HTR-8/SVneo (cell line): ENCODE results near the gene EXTL1.

Source experiments
- DNase-seq: peaks from one replicate; pipeline ENCODE4 v3.0.0; 2011; ENCODE audit warnings: low spot score, mixed read lengths; ENCODE audit not compliant: insufficient read length
- FAIRE-seq: peaks from 2 replicates; lab custom pipeline; 2011; peaks lifted over from hg19 to GRCh38; lab: Jason Lieb, UNC

The EXTL1 gene

GRCh38 chr1:26020941-26021646 is 481 bp upstream of the EXTL1 start:
- no peak for FAIRE-seq
- DNase-seq: no peak

- FAIRE-seq (no peak), DNase-seq (no peak)
These were observed 817 bp downstream of the EXTL1 start for GRCh38 chr1:26022404-26022779.

DNA sequence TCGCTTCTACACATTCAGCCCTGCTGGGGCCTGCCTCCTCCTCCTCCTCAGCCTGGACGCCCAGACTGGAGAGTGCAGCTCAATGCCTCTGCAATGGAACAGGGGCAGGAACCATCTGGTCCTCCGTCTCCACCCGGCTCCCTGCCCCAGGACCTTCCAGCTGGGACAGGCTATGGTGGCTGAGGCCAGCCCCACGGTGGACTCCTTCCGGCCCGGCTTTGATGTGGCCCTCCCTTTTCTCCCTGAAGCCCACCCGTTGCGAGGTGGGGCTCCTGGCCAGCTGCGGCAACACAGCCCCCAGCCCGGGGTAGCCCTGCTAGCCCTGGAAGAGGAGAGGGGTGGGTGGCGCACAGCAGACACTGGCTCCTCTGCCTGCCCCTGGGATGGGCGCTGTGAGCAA is 1.4 kb downstream of the EXTL1 start:
- FAIRE-seq: no peak
- no peak for DNase-seq

DNA sequence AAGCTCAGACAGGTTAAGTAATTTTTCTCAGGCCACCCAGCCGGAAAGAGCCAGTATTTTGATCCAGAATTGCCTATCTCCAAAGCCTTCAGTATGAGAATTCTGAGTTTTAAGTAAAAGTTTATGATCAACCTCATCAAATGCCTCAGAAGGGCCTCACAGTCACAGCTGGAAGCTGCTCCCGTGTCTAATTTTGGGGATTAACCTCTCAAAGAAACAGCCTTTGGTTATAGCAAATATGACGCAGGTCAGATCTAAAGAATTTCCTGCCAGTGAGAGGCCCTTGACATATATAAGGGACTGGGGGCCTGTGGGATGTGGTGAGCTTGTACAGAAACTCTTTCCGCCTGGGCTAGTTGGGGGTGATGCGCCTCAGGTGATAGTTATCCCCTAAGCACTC is 2.3 kb downstream of the EXTL1 start:
- no peak for DNase-seq
- FAIRE-seq: no peak

DNA sequence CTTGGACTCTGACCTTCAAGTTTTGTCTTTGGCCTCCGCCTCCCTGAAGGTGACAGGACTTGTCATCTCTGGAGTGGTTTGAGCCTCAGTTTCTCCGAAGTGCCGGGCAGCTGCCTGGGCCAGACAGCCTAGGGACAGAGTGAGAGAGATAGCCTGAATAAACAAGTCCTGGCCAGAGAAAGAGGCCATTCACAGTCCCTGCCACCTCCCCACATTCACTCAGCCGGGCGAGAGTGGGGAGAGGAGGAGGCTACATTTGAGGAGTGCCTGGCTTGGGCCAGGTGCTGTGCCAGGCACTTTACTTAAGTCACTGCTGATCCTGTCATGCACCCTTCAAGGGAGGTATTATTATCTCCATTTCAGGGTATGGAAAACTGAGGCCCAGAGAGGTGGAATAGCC is 3.5 kb downstream of the EXTL1 start:
- DNase-seq (no peak), FAIRE-seq (no peak)

GRCh38 chr1:26025517-26025916 is 3.9 kb downstream of the EXTL1 start:
- no peak for FAIRE-seq
- no peak for DNase-seq

DNA sequence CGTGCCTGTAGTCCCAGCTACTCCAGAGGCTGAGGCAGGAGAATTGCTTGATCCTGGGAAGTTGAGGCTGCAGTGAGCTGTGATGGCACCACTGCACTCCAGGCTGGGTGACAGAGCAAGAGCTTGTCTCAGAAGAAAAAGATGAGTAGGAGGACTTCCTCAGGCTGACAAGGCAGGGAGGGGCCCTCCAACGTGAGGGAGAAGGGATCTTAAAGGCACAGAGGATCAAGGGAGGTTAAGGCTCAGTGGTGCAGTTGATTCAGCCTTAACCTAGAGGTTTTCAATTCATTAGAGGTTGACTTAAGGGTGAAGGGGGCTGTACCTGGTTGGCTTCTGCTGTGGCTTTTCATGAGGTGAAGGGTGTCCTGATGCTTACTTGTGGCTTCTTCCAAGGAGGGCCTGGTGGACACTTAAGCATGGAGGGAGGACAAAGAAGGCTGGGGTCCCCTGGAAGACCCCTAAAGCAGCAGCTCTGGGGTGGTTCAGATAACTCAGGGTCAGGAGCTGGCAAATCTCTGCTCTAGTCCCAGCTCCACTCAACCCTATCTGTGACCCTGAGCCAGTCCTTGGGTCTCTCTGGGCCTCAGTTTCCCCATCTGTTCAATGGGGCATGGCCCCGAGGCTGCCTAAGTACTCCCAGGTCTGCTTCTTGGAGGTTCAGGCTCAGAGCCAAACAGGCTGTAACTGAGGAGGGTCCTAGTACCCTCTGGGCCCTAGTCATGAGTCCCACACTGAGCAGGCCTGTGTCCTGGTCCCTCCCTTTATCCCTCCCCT is 6.3 kb downstream of the EXTL1 start:
- FAIRE-seq (no peak), DNase-seq (no peak)

DNA sequence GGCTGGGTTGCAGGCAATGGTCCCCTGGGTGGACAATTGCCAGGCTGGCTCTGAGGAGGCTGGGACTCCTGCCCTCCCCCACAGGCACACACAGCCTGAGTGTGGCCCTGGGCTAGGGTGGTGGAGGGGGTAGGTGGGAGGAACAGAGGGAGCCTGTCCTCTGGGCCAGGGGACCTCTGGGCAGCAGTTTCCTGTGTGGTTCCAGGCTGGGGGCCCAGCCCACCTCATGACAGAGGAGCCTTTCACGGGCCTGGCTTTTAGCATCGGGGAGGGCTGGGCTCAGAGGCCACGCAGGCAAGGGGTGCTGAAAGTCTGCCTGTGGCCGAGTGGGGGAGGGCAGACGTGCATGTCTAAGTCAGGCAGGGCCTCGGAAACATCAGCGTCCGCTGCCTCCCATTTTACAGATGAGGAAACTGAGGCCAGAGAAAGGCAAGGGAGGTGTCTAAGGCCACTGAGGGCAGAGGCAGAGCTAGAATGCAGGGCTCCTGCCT is 7.0 kb downstream of the EXTL1 start:
- FAIRE-seq: no peak
- no peak for DNase-seq

DNA sequence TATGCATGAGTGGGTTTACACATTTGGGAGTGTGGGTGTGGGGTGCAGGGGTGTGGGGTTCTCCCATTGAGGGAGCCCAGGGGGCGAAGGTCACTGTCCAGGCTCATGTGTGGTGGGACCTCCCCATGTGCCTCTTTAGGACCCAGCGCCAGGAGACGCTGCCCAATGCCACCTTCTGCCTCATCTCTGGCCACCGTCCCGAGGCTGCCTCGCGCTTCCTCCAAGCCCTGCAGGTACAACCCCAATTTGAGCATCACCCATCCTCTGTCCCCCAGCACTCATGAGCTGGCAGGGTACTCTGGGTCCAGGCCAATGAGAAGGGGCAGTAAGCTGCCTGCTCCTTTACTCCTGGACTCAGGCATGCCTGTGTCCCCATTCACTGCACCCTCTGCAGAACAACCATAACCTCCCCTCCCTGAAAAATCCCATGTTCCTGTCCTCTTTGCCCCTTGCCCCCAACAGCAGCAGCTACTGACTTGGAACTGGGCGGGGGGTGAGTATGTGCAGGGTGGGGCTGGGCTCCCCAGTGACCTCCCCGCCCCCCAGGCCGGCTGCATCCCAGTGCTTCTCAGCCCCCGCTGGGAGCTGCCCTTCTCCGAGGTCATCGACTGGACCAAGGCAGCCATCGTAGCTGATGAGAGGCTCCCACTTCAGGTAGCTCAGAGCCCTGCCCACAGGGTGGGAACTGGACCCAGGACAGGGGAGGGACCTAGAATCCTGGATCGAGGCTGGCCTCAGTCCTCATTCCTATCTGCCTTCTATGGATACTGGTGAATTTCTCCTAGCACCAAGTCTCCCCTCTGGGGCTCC is 7.7 kb downstream of the EXTL1 start:
- FAIRE-seq (no peak), DNase-seq (no peak)

DNA sequence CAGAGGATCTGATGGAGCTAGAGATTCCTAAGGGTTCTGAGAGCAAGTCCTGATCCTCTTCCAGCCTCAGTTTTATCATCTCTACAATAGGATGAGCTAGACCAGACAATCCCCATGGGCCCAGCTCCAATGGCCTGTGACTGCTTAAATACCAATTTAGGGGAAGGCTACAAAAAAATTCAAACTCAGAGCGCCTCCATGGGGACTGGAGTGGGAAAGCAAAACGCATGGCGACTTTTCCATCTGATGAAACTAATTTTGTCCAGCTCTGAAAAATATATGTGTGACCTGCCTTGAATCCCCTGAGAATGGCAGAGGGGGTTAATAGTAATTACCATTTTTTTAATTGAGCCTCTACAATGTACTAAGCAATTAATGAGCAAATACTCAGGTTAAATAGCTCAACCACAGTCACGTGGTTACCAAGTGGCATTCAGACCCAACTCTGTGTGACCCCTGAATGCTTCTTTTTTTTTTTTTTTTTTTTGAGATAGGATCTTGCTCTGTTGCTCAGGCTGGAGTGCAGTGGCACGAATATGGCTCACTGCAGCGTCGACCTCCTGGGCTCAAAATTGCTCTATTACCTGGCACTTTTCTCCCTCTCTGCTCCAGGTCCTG is 8.4 kb downstream of the EXTL1 start:
- no peak for DNase-seq
- FAIRE-seq: no peak

- FAIRE-seq: no peak
- no peak for DNase-seq
These were observed 9.6 kb downstream of the EXTL1 start for GRCh38 chr1:26031196-26031595.

GRCh38 chr1:26031611-26032220 is 10.1 kb downstream of the EXTL1 start:
- DNase-seq (no peak), FAIRE-seq (no peak)

- FAIRE-seq: no peak
These were observed 11.2 kb downstream of the EXTL1 start for GRCh38 chr1:26032656-26033357.

DNA sequence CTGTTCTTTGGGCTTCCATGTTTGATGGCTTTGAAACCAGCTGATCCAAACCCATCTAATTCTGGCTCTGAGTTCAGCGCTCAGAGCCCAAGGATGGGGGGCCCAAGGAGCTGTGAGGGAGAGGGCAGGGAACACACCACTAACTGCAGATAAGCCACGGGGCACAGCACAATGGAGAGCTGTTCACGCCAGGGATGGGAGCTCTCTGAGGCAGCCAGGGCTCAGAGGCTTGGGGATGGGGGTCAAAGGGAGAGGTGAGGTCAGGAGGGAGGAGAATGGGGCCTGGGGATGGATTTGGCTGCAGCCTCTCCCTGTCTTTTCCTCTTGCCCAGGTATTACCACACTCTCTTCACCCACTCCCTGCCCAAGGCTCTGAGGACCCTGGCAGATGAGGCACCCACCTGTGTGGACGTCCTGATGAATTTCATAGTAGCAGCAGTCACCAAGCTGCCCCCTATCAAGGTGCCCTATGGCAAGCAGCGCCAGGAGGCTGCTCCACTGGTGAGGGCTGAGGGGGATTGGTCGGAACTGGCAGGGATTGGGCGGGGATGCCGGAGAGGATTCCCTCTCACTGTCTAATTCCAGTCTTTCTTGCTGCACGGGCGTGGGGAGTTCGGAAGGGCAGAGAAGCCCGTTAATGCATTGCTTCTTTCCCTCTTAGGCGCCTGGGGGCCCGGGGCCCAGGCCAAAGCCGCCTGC is 13.1 kb downstream of the EXTL1 start:
- FAIRE-seq (peak; percentile 44), DNase-seq (no peak)

More at GRCh38 chr1:26032656-26033357, 11.2 kb downstream of the EXTL1 start:
- DNase-seq: no peak

GRCh38 chr1:26035203-26035958 is 13.8 kb downstream of the EXTL1 start:
- FAIRE-seq (peak; percentile 84), DNase-seq (peak; percentile 94)

GRCh38 chr1:26035959-26036755 is 14.6 kb downstream of the EXTL1 start:
- peak; percentile 89 for FAIRE-seq

DNA sequence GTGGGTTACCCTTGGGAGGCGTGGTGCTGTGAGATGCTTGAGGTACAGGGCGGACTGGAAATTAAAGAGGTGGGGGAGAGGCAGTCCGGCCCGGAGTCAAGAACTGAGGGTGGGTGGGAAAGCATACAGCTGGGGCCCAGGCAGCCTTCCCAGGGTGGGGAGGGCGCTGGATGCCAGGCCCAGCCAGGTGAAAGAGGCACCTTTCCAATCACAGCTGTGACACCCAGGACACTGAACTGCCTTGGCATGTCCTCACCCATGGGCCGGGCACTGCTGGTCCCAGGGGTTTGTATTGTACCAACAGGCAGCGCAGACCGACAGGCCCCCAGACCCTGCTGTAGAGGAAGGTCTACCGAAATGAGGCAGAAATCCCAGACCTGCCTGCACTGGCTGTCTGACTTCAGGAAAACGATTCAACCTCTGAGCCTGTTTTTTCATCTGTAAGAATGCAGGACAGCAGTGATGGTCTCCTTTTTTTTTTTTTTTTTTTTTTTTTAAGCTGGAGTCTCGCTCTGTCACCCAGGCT is 15.2 kb downstream of the EXTL1 start:
- DNase-seq: no peak
- FAIRE-seq: no peak

More at GRCh38 chr1:26035959-26036755, 14.6 kb downstream of the EXTL1 start:
- DNase-seq: peak; percentile 78
